Stimulated activated CD4-positive, alpha-beta T cell treated with anti-CD3 and anti-CD28 coated beads, TNF-alpha, amount 100 ng/mL, for 1 hour (primary cell): ENCODE data around the gene LRRK1.

Experiments
- DNase-seq, 3 donors: peaks; one replicate each; pipeline ENCODE4 v3.0.0-alpha.2; 2020; ENCODE audit warnings: low read depth in 3 of 3, low spot score in 1 of 3

Gene LRRK1

GRCh38 chr15:100891307-100892012 is 27.7 kb upstream of the LRRK1 start:
- DNase-seq = no peak

- no peak for DNase-seq
Measured at GRCh38 chr15:100892013-100892355, 27.2 kb upstream of the LRRK1 start.

GRCh38 chr15:100893261-100893963 is 25.7 kb upstream of the LRRK1 start:
- DNase-seq = no peak

- DNase-seq = no peak
Measured at GRCh38 chr15:100893964-100894295, 25.2 kb upstream of the LRRK1 start.

- DNase-seq = no peak
Measured at GRCh38 chr15:100895721-100896120, 23.4 kb upstream of the LRRK1 start.

- DNase-seq = no peak
Measured at GRCh38 chr15:100897221-100898151, 21.7 kb upstream of the LRRK1 start.

GRCh38 chr15:100898152-100898490 is 21.0 kb upstream of the LRRK1 start:
- no peak for DNase-seq

- DNase-seq = no peak
Measured at GRCh38 chr15:100898661-100899462, 20.3 kb upstream of the LRRK1 start.

GRCh38 chr15:100899601-100900000 is 19.6 kb upstream of the LRRK1 start:
- no peak for DNase-seq

- DNase-seq = no peak
Measured at GRCh38 chr15:100900136-100900794, 18.9 kb upstream of the LRRK1 start.

- DNase-seq = no peak
Measured at GRCh38 chr15:100900795-100901169, 18.4 kb upstream of the LRRK1 start.

GRCh38 chr15:100901296-100901695 is 17.9 kb upstream of the LRRK1 start:
- DNase-seq = no peak

GRCh38 chr15:100901702-100902435 is 17.3 kb upstream of the LRRK1 start:
- DNase-seq = no peak

GRCh38 chr15:100902436-100903167 is 16.6 kb upstream of the LRRK1 start:
- no peak for DNase-seq

GRCh38 chr15:100903168-100903554 is 16.0 kb upstream of the LRRK1 start:
- DNase-seq = no peak

- DNase-seq = no peak
Measured at GRCh38 chr15:100905850-100906249, 13.3 kb upstream of the LRRK1 start.

GRCh38 chr15:100908466-100908865 is 10.7 kb upstream of the LRRK1 start:
- DNase-seq = no peak

GRCh38 chr15:100909565-100909964 is 9.6 kb upstream of the LRRK1 start:
- DNase-seq = no peak
